AG10803 (cell line): ENCODE data around the gene TRIM71.
"Not testable (repeated sequence)": the region's sequence is repeated elsewhere in the genome, so short reads cannot be mapped to it uniquely, and the experiment has no call there.

Source experiments
- DNase-seq: peaks from one replicate; pipeline ENCODE4 v3.0.0; 2010; ENCODE audit warnings: low read depth
- H3K4me3 ChIP-seq: 2 replicates; pipeline ENCODE4 v1.5.1; 2011; ENCODE audit warnings: mild to moderate bottlenecking, low read length, control low read depth
- CTCF ChIP-seq: conservative IDR thresholded peaks from 2 replicates; pipeline ENCODE4 v1.5.1; 2011; ENCODE audit warnings: mild to moderate bottlenecking, low read length, control low read depth, inconsistent platforms

TRIM71 gene

GRCh38 chr3:32940726-32941125 is 122.9 kb downstream of the TRIM71 start:
- H3K4me3 ChIP-seq = no peak overlapping the region
- TF ChIP-seq CTCF = no peak
- DNase-seq = no peak

- DNase-seq = no peak
- TF ChIP-seq CTCF = no peak
- no peak overlapping the region for H3K4me3 ChIP-seq
Measured at GRCh38 chr3:32945136-32945535, 127.3 kb downstream of the TRIM71 start.

- not testable (repeated sequence) for H3K4me3 ChIP-seq, DNase-seq
Measured at GRCh38 chr3:32945598-32945997, 127.8 kb downstream of the TRIM71 start.

GRCh38 chr3:32946973-32947788 is 129.4 kb downstream of the TRIM71 start:
- TF ChIP-seq CTCF = no peak

More at GRCh38 chr3:32946973-32947788, 129.4 kb downstream of the TRIM71 start:
- no peak for DNase-seq
- H3K4me3 ChIP-seq = no peak overlapping the region
